Left ventricle myocardium inferior (tissue), 1 donor: Measurements from ENCODE around the gene NRXN3. TPM values are rescaled to one million over a fixed set of nuclear protein-coding genes. Genes with fewer than 3 reads are reported as not detected.
A peak's percentile ranks its signal among the peaks of the same experiment; 100 is the strongest.

Source experiments
- DNase-seq: peaks from one replicate; pipeline ENCODE4 v3.0.0-alpha.2; 2020
- H3K27ac ChIP-seq: fragments of 200-600 bp; replicated peaks from 2 replicates; pipeline ENCODE4 v1.8.0; 2021
- H3K27me3 ChIP-seq: fragments of 200-600 bp; 2 replicates; pipeline ENCODE4 v1.8.0; 2021; ENCODE audit warnings: low read depth
- H3K36me3 ChIP-seq: fragments of 200-600 bp; 2 replicates; pipeline ENCODE4 v1.8.0; 2021
- H3K4me1 ChIP-seq: fragments of 200-600 bp; 2 replicates; pipeline ENCODE4 v1.8.0; 2021
- H3K4me3 ChIP-seq: fragments of 200-600 bp; 2 replicates; pipeline ENCODE4 v1.8.0; 2021; ENCODE audit warnings: mild to moderate bottlenecking, moderate library complexity
- H3K9me3 ChIP-seq: fragments of 200-600 bp; replicated peaks from 2 replicates; pipeline ENCODE4 v1.8.0; 2021
- CTCF ChIP-seq: fragments of 200-600 bp; IDR thresholded peaks from 2 replicates; pipeline ENCODE4 v1.8.0; 2021; ENCODE audit warnings: antibody characterized with exemption, mild to moderate bottlenecking, borderline replicate concordance
- intact Hi-C: fragments of 100-400 bp; cut with micrococcal nuclease; formaldehyde crosslinking; loops from one replicate; pipeline ENCODE4 v1.11.0; 2022
- total RNA-seq: library from RNA; stranded (reverse); fragmentation: NEBNext Ultra II Directional; extraction: Animal tissue kit (Norgen Biotek cat#: 25700); gene quantifications from one replicate; pipeline ENCODE4 v1.2.1, GENCODE V29; 2021
- donor health status: DM: no; HTN: yes; CAD: no; lungs with severe emphysema.

The NRXN3 gene
- total RNA-seq, 1 donor from 2014 or later: 1.2 TPM

- H3K36me3 ChIP-seq: no peaks in the 10 kb centered on the region
- DNase-seq: no peak
- intact Hi-C loops: no loop called here
- H3K4me1 ChIP-seq: peaks cover 17% of the 10 kb centered on the region
- no peaks in the 10 kb centered on the region for H3K9me3 ChIP-seq
- TF ChIP-seq CTCF: no peak
- H3K4me3 ChIP-seq: no peak overlapping the region
- no peak overlapping the region for H3K27ac ChIP-seq
- peaks cover 84% of the 10 kb centered on the region for H3K27me3 ChIP-seq
Observed at GRCh38 chr14:79274641-79275291, 1104.6 kb downstream of the NRXN3 start.

GRCh38 chr14:79275292-79275655, 1105.1 kb downstream of the NRXN3 start:
- H3K27ac ChIP-seq: no peak overlapping the region
- no peaks in the 10 kb centered on the region for H3K9me3 ChIP-seq
- no peaks in the 10 kb centered on the region for H3K36me3 ChIP-seq
- intact Hi-C loops: no loop called here
- no peak overlapping the region for H3K4me3 ChIP-seq
- H3K27me3 ChIP-seq: peaks cover 89% of the 10 kb centered on the region
- H3K4me1 ChIP-seq: peaks cover 21% of the 10 kb centered on the region
- no peak for DNase-seq
- TF ChIP-seq CTCF: no peak

- no peak for DNase-seq
- Histone ChIP-seq H3K27me3 (peaks cover 96% of the 10 kb centered on the region), H3K9me3 (no peaks in the 10 kb centered on the region), H3K4me1 (peaks cover 21% of the 10 kb centered on the region), H3K27ac (no peak overlapping the region), H3K36me3 (no peaks in the 10 kb centered on the region), H3K4me3 (peak overlapping the region; percentile 64)
- TF ChIP-seq CTCF: no peak
- intact Hi-C loops: no loop called here
Observed at GRCh38 chr14:79278286-79278797, 1108.2 kb downstream of the NRXN3 start.

GRCh38 chr14:79278798-79279644, 1108.8 kb downstream of the NRXN3 start:
- Histone ChIP-seq H3K4me1 (peaks cover 21% of the 10 kb centered on the region), H3K27ac (no peak overlapping the region), H3K4me3 (peak overlapping the region; percentile 64), H3K9me3 (no peaks in the 10 kb centered on the region), H3K27me3 (peaks cover 96% of the 10 kb centered on the region), H3K36me3 (no peaks in the 10 kb centered on the region)
- TF ChIP-seq CTCF: no peak
- peak; percentile 48 for DNase-seq
- intact Hi-C loops: no loop called here

GRCh38 chr14:79279645-79280597, 1109.7 kb downstream of the NRXN3 start:
- Histone ChIP-seq H3K4me3 (peak overlapping the region; percentile 64), H3K4me1 (peaks cover 21% of the 10 kb centered on the region), H3K27ac (no peak overlapping the region), H3K27me3 (peaks cover 95% of the 10 kb centered on the region), H3K36me3 (no peaks in the 10 kb centered on the region), H3K9me3 (no peaks in the 10 kb centered on the region)
- TF ChIP-seq CTCF: no peak
- DNase-seq: no peak
- intact Hi-C loops: no loop called here
